ENCODE results near the gene QSER1.
A peak's percentile ranks its signal among the peaks of the same experiment; 100 is the strongest.
"Not testable (repeated sequence)": the region's sequence is repeated elsewhere in the genome, so short reads cannot be mapped to it uniquely, and the experiment has no call there.

Gene QSER1

DNA sequence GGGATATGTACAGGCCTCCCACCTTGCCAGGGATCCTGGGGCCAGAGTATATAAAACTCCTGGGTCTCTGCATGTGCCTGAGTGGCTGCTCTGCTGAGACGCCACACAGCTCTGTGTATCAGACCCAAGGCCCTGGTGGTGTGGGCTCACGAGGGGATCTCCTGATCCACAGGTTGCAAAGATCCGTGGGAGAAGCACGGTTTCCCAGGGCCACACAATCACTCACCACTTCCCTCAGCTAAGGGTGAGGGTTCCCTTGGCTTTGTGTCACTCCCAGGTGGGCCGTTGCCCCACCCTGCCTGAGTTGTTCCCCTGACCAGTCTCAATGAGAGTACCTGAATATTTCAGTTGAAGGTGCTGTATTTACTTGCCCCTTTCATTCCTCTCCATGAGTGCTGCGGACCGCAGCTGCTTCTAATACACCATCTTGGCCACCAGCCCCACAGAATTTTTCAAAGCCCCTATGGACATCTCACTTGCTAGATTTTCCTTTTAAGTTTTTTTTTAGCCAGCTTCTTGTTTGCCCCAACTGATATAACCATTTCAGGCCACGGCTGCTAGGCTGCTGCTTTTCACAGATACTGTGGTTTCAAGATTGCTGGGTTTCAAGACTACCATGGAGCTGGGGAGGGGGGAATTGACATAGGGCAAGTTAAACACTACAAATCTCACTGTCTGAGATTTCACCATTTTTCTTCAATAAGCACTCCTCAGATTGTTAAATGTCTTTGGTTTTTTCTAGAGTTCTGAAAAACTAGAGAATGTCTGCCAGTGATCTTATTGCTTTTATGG, 109.3 kb downstream of the QSER1 start:
- no peak for DNase-seq (ENCODE audit: low read depth)

DNA sequence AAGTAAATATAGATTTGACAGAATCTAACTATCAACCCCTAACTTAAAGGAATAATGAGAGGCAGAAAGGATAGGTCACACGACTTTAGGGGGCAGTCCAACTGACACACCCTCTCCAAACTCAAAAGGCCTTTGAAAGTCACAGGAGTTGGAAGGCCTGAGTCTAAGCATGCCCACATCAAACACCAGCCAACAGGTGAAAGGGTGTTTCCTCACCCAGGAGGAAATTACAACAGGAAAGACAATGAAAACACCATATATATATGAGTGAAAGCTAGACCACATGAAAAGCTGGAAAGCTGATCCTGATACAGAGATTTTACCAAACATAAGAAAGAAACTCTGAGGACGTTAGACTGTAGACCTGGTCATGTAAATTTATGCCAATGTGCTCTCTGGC, 112.6 kb downstream of the QSER1 start:
- no peak for DNase-seq (ENCODE audit: low read depth)

DNA sequence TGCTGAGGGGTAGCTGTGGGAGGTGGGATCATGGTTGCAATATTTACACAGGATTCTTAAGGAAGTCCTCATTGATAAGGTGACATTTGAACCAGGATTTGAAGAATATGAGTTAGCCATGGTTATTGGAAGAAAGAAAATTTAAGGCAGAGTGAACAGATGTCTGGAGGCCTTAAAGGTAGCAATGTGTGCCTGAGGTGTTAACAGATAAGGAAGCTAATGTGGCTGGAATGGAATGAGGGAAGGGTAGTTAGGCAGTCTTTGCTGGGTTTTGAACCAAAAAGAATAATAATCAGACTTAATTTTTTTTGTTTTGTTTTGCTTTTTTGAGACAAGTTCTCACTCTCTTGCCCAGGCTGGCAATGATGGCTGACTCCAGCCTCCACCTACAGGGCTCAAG, 113.4 kb downstream of the QSER1 start:
- DNase-seq (ENCODE audit: low read depth), result no peak

DNA sequence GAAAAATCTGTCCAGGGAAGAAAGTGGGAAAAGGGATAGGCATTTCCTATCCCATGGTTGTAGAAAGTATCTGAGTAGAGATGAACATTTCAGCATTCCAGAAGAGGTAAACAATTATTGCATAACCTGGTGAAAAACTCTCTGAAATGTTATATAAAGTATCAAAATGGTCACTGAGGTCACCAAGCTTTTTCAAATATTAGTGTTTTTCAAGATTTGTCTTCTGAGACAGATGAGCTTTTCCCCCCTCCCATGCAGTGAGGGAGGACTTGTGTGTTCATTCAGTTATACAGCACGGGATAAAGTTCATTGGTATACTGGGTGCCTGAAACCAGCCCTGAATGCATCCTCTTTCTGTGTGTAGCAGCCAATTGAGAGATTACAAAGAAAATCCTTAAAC, 121.1 kb downstream of the QSER1 start:
- no peak for DNase-seq (ENCODE audit: low read depth)

DNA sequence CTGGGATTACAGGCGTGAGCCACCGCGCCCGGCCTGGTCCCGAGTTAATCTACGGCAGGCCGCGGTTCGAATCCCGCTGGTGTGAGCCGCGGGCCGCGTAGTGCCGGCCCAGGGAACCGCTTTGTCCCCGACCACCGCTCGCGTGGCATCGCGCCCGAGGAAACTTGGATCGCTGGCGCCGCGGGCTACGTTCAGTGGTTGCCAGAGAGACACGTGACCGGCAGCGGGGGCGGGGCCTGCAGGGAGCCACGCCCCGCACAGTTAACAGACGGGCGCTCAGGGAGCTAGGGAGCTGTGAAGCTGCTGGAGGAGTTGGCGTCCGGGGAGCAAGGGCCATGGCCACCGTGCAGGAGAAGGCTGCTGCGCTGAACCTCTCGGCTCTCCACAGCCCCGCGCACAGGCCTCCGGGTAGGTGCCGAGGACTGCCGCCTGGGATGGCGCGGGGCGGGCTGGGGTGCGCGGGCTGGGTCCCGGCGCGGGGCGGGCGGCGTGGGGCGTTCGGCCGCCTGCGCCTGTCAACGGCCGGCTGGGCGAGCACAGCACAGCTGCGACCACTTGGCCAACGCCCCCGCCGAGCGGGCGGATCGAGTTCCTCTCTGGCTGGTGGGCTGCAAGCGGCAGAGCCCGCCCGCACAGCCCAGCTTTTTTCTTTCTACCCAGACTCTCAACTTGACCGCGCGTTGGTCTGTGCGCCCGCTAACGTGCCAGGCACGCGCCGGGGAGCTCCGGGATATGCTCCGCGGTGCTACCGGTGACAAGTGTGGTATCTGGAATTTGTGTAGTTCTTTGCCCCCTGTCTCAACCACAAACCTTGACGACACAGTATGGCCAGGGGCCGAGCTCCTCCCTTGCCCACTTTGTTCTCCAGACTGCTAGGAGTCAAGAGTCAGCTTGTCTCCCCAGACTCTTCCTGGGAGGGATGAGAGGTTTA, 123.3 kb downstream of the QSER1 start, which contains the start of gene DEPDC7:
TSS of gene DEPDC7 (plus strand) at position 258 of the 931 bp plus-strand sequence. CDS start at position 336, 78 bp downstream.
- DNase-seq (ENCODE audit: low read depth), result peak; percentile 66

DNA sequence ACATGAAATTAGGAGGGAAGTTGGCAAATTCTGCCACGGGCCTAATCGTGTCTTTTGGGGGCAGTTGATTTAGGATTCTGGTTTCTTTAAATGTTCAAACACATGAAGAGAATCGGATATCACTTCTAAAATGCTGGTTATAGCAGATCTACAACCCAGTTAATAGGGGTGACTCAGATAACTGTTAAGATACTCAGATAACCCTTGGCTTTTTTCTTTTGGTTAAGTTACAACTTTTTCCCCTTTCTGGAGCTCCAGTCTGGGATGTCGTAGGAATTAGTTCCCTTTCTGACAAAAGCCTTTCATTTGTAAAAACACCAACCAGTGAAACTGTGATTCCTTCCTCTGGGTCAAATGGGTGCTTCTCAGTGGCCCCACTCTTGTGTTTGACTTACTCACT, 124.0 kb downstream of the QSER1 start:
- DNase-seq (ENCODE audit: low read depth), result no peak

DNA sequence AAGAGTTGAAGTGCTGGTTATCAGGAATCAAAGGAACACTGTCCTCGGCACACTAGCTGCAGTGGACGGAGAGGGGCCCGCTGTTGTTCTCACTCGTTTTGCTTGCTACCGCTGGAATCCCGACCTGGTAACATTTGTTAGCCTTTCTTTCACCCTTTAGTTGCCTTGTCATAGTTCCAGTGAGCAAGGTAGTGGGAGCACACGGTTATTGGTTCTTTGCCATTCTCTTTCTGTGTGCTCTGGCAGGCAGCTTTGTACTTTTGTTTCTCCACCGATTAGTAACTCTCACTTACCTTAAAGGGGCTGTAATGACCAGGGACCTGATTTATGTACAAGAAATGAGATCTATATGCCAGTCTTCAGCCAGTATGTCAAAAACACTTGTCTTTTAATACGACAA, 124.9 kb downstream of the QSER1 start:
- DNase-seq (ENCODE audit: low read depth), result no peak

DNA sequence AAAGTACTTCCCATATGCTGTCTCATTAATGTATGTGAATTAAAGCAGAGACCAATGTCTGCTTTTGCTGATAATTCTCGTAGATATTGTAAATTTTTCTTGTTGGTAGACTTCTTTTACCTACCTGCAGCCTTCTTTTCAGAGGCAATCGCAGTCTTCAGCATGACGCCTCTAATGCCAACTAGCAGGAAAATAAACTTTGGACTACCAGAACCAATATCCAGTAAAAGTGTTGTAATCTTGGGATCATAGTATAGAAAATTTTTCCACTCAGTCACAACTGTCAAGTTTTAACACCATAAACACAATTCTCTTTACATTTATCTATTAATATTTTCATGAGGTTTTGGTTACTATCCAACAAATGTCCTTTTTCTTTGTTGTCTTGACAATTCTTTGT, 125.4 kb downstream of the QSER1 start:
- no peak for DNase-seq (ENCODE audit: low read depth)

DNA sequence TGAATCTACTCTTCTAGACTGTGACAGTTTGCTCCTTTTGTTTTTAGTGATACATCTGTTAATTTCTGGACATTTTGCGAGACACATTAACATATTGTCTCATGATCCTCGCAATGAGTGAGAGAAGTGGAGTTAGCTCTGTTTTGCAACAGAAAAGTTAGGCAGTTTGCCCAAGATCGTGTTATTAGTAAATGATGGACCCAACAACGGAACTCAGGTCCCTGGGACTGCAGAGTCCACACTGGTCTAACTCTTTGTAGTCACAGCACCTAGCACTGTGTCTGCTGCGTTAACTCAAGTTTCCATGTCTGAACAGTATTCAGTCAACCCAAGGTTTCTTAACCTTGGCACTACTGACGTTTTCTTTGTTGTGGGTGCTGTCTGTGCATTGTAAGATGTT, 126.2 kb downstream of the QSER1 start:
- DNase-seq (ENCODE audit: low read depth), result no peak

DNA sequence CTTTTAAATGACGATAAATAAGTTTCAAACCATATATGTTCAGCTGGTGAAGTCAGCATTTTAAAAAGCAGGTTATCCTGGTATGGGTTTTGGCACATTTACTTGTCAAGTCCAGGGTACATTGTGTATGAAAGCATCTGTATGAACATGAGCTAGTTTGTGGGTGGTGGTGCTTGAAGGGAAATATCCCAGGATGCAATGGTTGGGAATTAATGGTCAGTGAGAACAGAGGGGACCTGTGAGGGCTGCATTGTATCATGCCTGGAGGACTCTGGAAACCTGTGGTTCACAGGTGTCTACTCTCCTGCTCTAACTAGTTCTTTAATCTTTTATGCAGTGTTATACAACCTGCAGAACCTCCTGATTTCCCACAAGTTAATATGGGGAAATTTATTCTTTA, 128.9 kb downstream of the QSER1 start:
- DNase-seq (ENCODE audit: low read depth), result no peak

DNA sequence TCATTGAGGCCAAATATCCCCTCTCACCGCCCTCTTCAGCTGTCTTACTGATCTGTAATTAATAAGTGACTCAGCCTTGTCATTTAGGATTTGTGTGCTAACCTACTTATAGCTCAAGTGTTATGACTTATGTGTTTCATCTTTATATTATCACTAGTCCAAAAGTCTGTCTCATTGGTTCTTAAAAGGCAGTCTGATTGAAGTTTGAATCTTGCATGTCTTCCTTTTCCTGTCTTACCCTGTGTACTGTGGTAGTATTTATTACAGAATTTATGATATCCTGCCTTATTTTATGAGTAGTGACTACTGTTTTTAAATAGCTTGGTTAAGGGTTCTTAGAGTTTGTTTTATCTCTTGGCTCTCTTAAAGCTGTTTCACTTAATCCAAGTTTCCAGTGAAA, 129.3 kb downstream of the QSER1 start:
- no peak for DNase-seq (ENCODE audit: low read depth)

DNA sequence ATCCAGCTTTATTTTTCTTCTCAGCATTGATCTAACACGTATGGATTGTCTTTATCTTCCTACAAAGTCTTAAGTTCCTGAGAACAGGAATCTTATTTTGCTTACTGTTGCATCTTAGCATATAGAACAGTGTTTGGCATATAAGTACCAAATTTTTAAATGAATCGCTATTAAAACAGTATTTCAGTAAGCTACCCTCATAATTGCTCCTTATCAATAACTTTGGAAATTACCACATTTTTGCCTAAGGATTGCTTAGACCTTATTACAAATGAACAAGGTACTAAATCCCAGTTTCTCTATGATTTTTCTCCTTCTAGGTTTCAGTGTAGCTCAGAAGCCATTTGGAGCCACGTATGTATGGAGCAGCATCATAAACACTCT, 132.7 kb downstream of the QSER1 start:
- DNase-seq (ENCODE audit: low read depth), result no peak

DNA sequence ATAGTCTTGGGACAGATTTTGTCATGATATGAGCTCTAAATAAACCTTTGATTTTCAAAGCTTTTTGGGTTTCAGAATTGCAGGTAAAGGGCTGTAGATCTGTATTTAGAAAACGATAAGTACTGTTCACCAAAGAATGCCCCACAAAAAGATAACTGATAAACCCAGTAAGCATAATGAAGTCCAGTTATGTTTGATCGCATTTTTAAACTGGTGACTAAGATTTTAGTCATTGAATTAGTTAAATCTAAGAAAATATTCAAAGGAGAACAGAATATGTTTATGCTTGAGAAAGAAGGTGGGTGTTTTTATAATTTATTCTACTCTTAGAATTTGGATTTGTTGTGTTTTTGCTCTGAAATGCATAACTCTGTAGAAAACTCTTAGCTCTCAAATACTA, 134.6 kb downstream of the QSER1 start:
- DNase-seq (ENCODE audit: low read depth), result no peak

DNA sequence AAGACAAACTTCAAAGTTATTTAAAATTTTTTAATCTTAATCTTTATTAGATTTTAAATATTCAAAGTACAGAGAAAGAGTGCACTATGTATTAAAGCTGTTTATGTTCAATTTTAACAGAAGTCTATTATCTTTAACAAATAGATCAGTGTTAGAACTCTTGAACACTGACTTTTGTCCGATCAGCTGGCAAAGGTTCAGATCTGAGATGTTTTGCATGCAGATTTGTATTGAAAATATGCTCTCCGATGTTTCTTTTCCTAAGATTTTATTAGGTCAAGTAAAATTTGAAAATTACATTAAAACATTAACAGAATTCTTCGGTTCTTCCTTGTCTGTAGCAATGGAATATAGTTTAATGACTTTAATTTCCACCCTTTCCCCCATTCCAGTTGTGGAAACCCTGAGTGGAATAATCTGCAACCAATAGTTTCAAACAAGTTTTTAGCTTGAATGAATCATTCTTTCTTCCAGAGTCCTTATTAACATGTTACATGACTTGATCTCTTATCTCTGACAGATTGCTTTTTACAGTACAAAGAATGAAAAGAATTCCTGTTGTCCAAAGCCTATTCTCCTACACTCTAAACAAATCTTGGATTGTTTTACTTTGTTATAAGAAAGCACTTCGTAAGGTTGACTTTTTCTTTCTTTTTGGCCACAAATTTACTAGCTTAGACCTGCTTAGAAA, 135.4 kb downstream of the QSER1 start:
- no peak for DNase-seq (ENCODE audit: low read depth)

DNA sequence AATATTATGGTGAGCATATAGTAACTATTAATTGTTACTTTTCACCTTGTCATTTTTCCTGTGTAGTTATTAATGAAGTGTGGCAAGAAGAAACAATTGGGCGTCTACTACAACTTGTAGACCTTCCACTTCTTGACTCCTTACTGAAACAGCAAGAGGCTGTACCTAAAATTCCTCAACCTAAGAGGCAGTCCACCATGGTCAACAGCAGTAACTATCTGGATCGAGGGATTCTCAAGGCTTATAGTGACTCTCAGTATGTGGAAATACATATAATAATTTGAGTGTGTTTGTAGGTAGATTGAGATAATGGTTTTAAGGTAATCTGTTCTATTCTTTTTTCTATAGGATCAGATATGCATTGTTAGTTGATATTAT, 135.9 kb downstream of the QSER1 start:
- DNase-seq (ENCODE audit: low read depth), result no peak

DNA sequence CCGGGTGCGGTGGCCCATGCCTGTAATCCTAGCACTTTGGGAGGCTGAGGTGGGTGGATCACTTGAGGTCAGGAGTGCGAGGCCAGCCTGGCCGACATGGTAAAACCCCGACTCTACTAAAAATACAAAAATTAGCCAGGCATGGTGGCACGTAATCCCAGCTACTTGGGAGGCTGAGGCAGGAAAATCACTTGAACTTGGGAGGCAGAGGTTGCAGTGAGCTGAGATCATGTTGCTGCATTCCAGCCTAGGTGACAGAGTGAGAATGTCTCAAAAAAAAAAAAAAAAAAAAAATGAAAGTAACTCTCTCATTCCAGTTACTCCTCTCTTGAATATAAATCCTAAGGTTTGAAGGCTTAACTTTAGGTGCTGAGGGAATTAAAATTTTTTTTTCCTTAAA, 136.6 kb downstream of the QSER1 start:
- not testable (repeated sequence) for DNase-seq (ENCODE audit: low read depth)
